Fibroblast of lung (primary cell): Measurements from ENCODE around the gene TCL1B. TPM values are rescaled to one million over a fixed set of nuclear protein-coding genes. Genes with fewer than 3 reads are reported as not detected.

ENCODE experiments used
- DNase-seq, 2 donors: peaks; one replicate each; pipeline versions ENCODE4 v3.0.0 to v3.0.0-alpha.2; 2010; ENCODE audit warnings: low read depth in 2 of 2
- H2AFZ ChIP-seq: 2 replicates; pipeline ENCODE4 v1.5.1; 2012; ENCODE audit warnings: low read length, control low read depth, inconsistent platforms
- H3K27ac ChIP-seq: 2 replicates; pipeline ENCODE4 v1.5.1; 2011; ENCODE audit warnings: low read length, control low read depth; ENCODE audit not compliant: insufficient read depth
- H3K27me3 ChIP-seq: 2 replicates; pipeline ENCODE4 v1.5.1; 2011; ENCODE audit warnings: mild to moderate bottlenecking, low read length; ENCODE audit not compliant: control insufficient read depth, insufficient read depth
- H3K36me3 ChIP-seq: 2 replicates; pipeline ENCODE4 v1.5.1; 2011; ENCODE audit warnings: low read length; ENCODE audit not compliant: control insufficient read depth, insufficient read depth
- H3K4me1 ChIP-seq: 2 replicates; pipeline ENCODE4 v1.5.1; 2011; ENCODE audit warnings: low read length; ENCODE audit not compliant: control insufficient read depth, insufficient read depth; ENCODE audit errors: extremely low read depth
- H3K4me2 ChIP-seq: 2 replicates; pipeline ENCODE4 v1.5.1; 2011; ENCODE audit warnings: low read length, control low read depth; ENCODE audit not compliant: insufficient read depth; ENCODE audit errors: extremely low read depth
- H3K4me3 ChIP-seq, 4 experiments: fragments of 200-600 bp in 1 of 4; sonication (generic) in 1 of 4; replicated peaks in 1 of 4; 2 replicates each; pipeline ENCODE4 v1.5.1; 2011 to 2016; ENCODE audit warnings: low read length in 4 of 4, low read depth in 3 of 4, mild to moderate bottlenecking in 3 of 4, control low read depth in 2 of 4, inconsistent platforms in 1 of 4, mixed read lengths in 1 of 4; ENCODE audit not compliant: insufficient read depth in 1 of 4; ENCODE audit errors: control extremely low read depth in 1 of 4
- H3K79me2 ChIP-seq: 2 replicates; pipeline ENCODE4 v1.5.1; 2012; ENCODE audit warnings: mild to moderate bottlenecking, low read length, inconsistent platforms; ENCODE audit not compliant: control insufficient read depth, insufficient read depth
- H3K9ac ChIP-seq: 2 replicates; pipeline ENCODE4 v1.5.1; 2011; ENCODE audit warnings: mild to moderate bottlenecking, low read length, control low read depth; ENCODE audit not compliant: insufficient read depth
- H3K9me3 ChIP-seq: 2 replicates; pipeline ENCODE4 v1.5.1; 2012; ENCODE audit warnings: low read depth, low read length; ENCODE audit not compliant: control insufficient read depth, insufficient read depth
- H4K20me1 ChIP-seq: 2 replicates; pipeline ENCODE4 v1.5.1; 2011; ENCODE audit warnings: low read length; ENCODE audit not compliant: control insufficient read depth, insufficient read depth; ENCODE audit errors: extremely low read depth
- EZH2 ChIP-seq: IDR thresholded peaks from 2 replicates; pipeline ENCODE4 v1.5.1; 2012; ENCODE audit warnings: low read length, control low read depth, mild to moderate bottlenecking; ENCODE audit errors: missing control alignments
- polyA plus RNA-seq, 2 donors: library from polyadenylated mRNA; depleted of rRNA in 1 of 2; stranded (reverse) in 1 of 2; unstranded in 1 of 2; fragments of >200 nt; gene quantifications; 2 replicates each; pipeline ENCODE4 v1.2.1, GENCODE V29; 2011 to 2012; ENCODE audit warnings: missing spikeins in 1 of 2
- total RNA-seq: library from RNA; depleted of rRNA; stranded (reverse); fragments of >200 nt; gene quantifications from 2 replicates; pipeline ENCODE4 v1.2.1, GENCODE V29; 2014
- TF ChIP-seq, protein P1 (sequence below), 2 donors: IDR thresholded peaks in 1 of 2; conservative IDR thresholded peaks in 1 of 2; 1 replicate in 1 of 2; 2 replicates in 1 of 2; pipeline ENCODE4 v1.5.1; 2011 to 2012; ENCODE audit warnings: low read length in 2 of 2, control low read depth in 1 of 2, inconsistent platforms in 1 of 2, low read depth in 1 of 2, mild to moderate bottlenecking in 1 of 2

The TCL1B gene
- total and polyA plus RNA-seq, 2 donors (not counting 1 experiment from before 2014, with no cell fraction given), result not detected

DNA sequence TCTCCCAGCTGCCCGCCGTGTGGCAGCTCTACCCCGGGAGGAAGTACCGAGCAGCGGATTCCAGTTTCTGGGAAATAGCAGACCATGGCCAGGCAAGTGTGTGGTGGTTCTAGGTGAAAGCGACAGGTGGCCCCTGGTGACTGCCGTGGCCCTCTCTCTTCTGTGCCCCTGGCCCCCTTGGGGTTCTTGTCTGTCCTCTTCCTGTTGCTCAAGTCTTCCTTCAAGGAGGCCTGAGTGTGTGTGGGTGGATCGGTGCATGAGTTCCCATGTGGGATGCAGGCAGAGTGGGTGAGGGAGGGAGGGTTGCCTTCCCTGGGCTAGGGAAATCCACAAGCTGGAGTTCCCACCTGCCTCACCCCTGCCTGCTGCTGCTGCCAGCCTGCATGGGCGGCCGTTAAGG lies 4.6 kb downstream of the TCL1B start:
- Histone ChIP-seq H4K20me1 (no peaks in the 10 kb centered on the region), H3K36me3 (no peaks in the 10 kb centered on the region), H3K9ac (no peak overlapping the region), H3K27ac (no peak overlapping the region), H3K4me2 (no peak overlapping the region), H3K4me1 (no peaks in the 10 kb centered on the region), H3K79me2 (no peaks in the 10 kb centered on the region), H3K4me3 (no peak overlapping the region), H2AFZ (no peak overlapping the region), H3K9me3 (no peaks in the 10 kb centered on the region), H3K27me3 (no peaks in the 10 kb centered on the region)
- DNase-seq, result no peak
- no peak for TF ChIP-seq EZH2
- TF ChIP-seq, protein P1, sequence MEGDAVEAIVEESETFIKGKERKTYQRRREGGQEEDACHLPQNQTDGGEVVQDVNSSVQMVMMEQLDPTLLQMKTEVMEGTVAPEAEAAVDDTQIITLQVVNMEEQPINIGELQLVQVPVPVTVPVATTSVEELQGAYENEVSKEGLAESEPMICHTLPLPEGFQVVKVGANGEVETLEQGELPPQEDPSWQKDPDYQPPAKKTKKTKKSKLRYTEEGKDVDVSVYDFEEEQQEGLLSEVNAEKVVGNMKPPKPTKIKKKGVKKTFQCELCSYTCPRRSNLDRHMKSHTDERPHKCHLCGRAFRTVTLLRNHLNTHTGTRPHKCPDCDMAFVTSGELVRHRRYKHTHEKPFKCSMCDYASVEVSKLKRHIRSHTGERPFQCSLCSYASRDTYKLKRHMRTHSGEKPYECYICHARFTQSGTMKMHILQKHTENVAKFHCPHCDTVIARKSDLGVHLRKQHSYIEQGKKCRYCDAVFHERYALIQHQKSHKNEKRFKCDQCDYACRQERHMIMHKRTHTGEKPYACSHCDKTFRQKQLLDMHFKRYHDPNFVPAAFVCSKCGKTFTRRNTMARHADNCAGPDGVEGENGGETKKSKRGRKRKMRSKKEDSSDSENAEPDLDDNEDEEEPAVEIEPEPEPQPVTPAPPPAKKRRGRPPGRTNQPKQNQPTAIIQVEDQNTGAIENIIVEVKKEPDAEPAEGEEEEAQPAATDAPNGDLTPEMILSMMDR (conservative IDR thresholded peaks at IDR 0.05 in 1 of 2, IDR thresholded peaks at IDR 0.05 in 1 of 2; ENCODE audit: low read depth in 1 of 2, low read length in 2 of 2), result no peak

DNA sequence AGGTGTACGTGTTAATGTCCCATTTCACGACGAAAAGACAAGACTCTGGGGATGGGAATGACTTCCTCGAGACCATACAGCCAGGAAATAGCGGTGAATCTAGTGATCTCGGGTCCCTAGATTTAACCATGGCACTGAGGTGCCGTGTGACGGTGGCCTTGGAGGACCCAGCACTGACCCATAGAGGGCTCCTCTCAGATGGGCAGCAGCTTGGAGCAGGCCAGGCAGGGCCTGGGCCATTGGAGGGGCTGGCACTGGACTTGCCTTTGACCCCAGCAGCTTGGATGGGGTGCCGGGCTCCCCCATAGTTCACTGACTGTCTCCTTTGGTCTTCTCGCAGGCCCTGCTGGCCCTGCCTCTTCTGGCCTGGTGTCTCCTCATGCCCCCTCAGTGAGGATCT lies 5.4 kb downstream of the TCL1B start:
- Histone ChIP-seq H3K27me3 (no peaks in the 10 kb centered on the region), H4K20me1 (no peaks in the 10 kb centered on the region), H3K9me3 (no peaks in the 10 kb centered on the region), H2AFZ (no peak overlapping the region), H3K79me2 (no peaks in the 10 kb centered on the region), H3K36me3 (no peaks in the 10 kb centered on the region), H3K4me1 (no peaks in the 10 kb centered on the region), H3K4me2 (no peak overlapping the region), H3K27ac (no peak overlapping the region), H3K9ac (no peak overlapping the region), H3K4me3 (no peak overlapping the region)
- no peak for TF ChIP-seq EZH2
- TF ChIP-seq, protein P1 (conservative IDR thresholded peaks at IDR 0.05 in 1 of 2, IDR thresholded peaks at IDR 0.05 in 1 of 2; ENCODE audit: low read depth in 1 of 2, low read length in 2 of 2), result no peak
- DNase-seq, result no peak

DNA sequence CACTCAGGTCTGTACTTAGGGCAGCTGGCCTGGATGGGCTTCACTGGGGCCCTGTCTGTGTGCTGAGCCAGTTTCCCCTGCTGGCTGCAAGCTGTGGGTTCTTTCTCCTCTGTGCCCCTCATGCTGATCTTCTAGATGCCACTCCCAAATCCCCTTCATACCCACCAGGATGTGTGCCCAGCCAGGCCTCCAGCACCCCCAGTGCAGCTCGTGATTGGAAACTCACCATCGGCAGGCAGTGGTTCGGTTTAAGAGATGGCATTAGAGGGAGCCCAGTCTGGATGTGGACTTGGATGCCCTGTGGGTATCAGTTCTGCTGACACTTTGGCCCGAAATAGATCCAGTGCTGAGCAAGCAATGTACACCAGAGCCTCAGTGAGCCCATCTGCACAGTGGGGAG lies 5.9 kb downstream of the TCL1B start:
- no peak overlapping the region for H3K27ac ChIP-seq
- no peak overlapping the region for H3K4me3 ChIP-seq
- no peaks in the 10 kb centered on the region for H3K9me3 ChIP-seq
- no peaks in the 10 kb centered on the region for H3K36me3 ChIP-seq
- H3K4me2 ChIP-seq, result no peak overlapping the region
- no peak overlapping the region for H2AFZ ChIP-seq
- no peak for TF ChIP-seq EZH2
- TF ChIP-seq, protein P1 (conservative IDR thresholded peaks at IDR 0.05 in 1 of 2, IDR thresholded peaks at IDR 0.05 in 1 of 2; ENCODE audit: low read depth in 1 of 2, low read length in 2 of 2), result no peak
- H3K27me3 ChIP-seq, result no peaks in the 10 kb centered on the region
- no peaks in the 10 kb centered on the region for H3K4me1 ChIP-seq
- H3K9ac ChIP-seq, result no peak overlapping the region
- DNase-seq, result no peak
- no peaks in the 10 kb centered on the region for H3K79me2 ChIP-seq
- H4K20me1 ChIP-seq, result no peaks in the 10 kb centered on the region
